ENCODE data around the gene KIRREL1. TPM values are rescaled to one million over a fixed set of nuclear protein-coding genes. Genes with fewer than 3 reads are reported as not detected.

KIRREL1 gene
- total RNA-seq, 1 experiment from 2014 or later = 30.5 TPM

- no peak overlapping the region for H2BK5ac ChIP-seq (ENCODE audit: insufficient read length, low read length)
- H3K9me3 Mint-ChIP-seq = no peaks in the 10 kb centered on the region
- peaks cover 39% of the 10 kb centered on the region for H3K4me1 ChIP-seq (ENCODE audit: insufficient read depth, low read length)
- no peak overlapping the region for H2BK12ac ChIP-seq (ENCODE audit: insufficient read length, low read depth, low read length)
- TF ChIP-seq, protein P1, sequence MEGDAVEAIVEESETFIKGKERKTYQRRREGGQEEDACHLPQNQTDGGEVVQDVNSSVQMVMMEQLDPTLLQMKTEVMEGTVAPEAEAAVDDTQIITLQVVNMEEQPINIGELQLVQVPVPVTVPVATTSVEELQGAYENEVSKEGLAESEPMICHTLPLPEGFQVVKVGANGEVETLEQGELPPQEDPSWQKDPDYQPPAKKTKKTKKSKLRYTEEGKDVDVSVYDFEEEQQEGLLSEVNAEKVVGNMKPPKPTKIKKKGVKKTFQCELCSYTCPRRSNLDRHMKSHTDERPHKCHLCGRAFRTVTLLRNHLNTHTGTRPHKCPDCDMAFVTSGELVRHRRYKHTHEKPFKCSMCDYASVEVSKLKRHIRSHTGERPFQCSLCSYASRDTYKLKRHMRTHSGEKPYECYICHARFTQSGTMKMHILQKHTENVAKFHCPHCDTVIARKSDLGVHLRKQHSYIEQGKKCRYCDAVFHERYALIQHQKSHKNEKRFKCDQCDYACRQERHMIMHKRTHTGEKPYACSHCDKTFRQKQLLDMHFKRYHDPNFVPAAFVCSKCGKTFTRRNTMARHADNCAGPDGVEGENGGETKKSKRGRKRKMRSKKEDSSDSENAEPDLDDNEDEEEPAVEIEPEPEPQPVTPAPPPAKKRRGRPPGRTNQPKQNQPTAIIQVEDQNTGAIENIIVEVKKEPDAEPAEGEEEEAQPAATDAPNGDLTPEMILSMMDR (conservative IDR thresholded peaks at IDR 0.05) = no peak
- peak overlapping the region in 1 of 3 experiments; percentile 92; a peak in 2 of 7 replicates for H3K27ac Mint-ChIP-seq
- no peak for DNase-seq
- H3K27me3 Mint-ChIP-seq (ENCODE audit: low read depth) = no peaks in the 10 kb centered on the region; the same call in 1 of the 2 replicates
- H3K4me2 ChIP-seq (ENCODE audit: insufficient read depth, insufficient read length, low read length) = no peak overlapping the region
- no peak overlapping the region for H3K18ac ChIP-seq (ENCODE audit: insufficient read length, low read depth, low read length)
- H4K91ac ChIP-seq (ENCODE audit: insufficient read length, low read depth, low read length) = no peak overlapping the region
- no peak overlapping the region for H2AK5ac ChIP-seq (ENCODE audit: insufficient read length, low read length)
- H3K4ac ChIP-seq (ENCODE audit: low read depth, low read length) = no peak overlapping the region
- H2BK15ac ChIP-seq (ENCODE audit: low read depth, low read length) = no peak overlapping the region
- no peak overlapping the region for H3K56ac ChIP-seq (ENCODE audit: insufficient read length, low read depth, low read length)
- H3K9me3 ChIP-seq (ENCODE audit: control insufficient read depth, low read depth, low read length) = no peaks in the 10 kb centered on the region
- H3K23me2 ChIP-seq (ENCODE audit: insufficient read length, low read depth, low read length, poor library complexity, severe bottlenecking) = no peaks in the 10 kb centered on the region
- no peak overlapping the region for H3K27ac ChIP-seq (ENCODE audit: insufficient read length, low read depth, low read length)
- H2AFZ ChIP-seq (ENCODE audit: low read length) = no peak overlapping the region
- no peaks in the 10 kb centered on the region for H4K20me1 ChIP-seq (ENCODE audit: control insufficient read depth, insufficient read depth, insufficient read length)
- H2BK120ac ChIP-seq (ENCODE audit: low read depth, low read length, poor library complexity, severe bottlenecking) = no peak overlapping the region
- no peak overlapping the region for H3K14ac ChIP-seq (ENCODE audit: insufficient read depth, low read length)
- WGBS (ENCODE audit: extremely low coverage, insufficient read length, low lambda C conversion rate) = no CpG with 5 or more reads among the region's 5 CpGs
- no peaks in the 10 kb centered on the region for H3K79me1 ChIP-seq (ENCODE audit: insufficient read depth, low read depth, low read length, poor library complexity, severe bottlenecking)
- no peak overlapping the region for H3K9ac ChIP-seq (ENCODE audit: extremely low read depth, insufficient read length, low read length)
- no peaks in the 10 kb centered on the region for H3K79me2 ChIP-seq (ENCODE audit: insufficient read depth, low read length)
- H4K8ac ChIP-seq (replicated peaks; ENCODE audit: insufficient read length, low read depth, low read length) = no peak overlapping the region
- no peak overlapping the region for H3K4me3 Mint-ChIP-seq
- peaks cover 70% of the 10 kb centered on the region in 2 experiments for H3K4me1 Mint-ChIP-seq
- H4K5ac ChIP-seq (ENCODE audit: insufficient read length, low read depth, low read length) = no peak overlapping the region
- no peak overlapping the region for H2BK20ac ChIP-seq (ENCODE audit: low read depth, low read length, poor library complexity, severe bottlenecking)
- no peaks in the 10 kb centered on the region for H3K27me3 ChIP-seq (ENCODE audit: insufficient read depth, low read length)
- no peak overlapping the region for H3K23ac ChIP-seq (ENCODE audit: insufficient read length, low read depth, low read length)
- no peak overlapping the region for H3T11ph ChIP-seq (ENCODE audit: low read length)
- H3K36me3 Mint-ChIP-seq (ENCODE audit: insufficient read depth in 1 of 3, low read depth in 3 of 3) = peaks cover 13 to 27% (median 16%) of the 10 kb centered on the region in 3 experiments
Observed at GRCh38 chr1:158098256-158098655, 104.8 kb downstream of the KIRREL1 start.

Measured in H9 (cell line).